MCF 10A (cell line): ENCODE measurements around the gene C2orf80. TPM values are rescaled to one million over a fixed set of nuclear protein-coding genes. Genes with fewer than 3 reads are reported as not detected.

ENCODE experiments used
- BruUV-seq: library from RNA; stranded (reverse); fragments of 400-500 nt; replicated peaks from 2 replicates; lab custom pipeline; 2021; lab: Mats Ljungman, UMichigan
- CTCF ChIA-PET: fragments of 300-600 bp; sonication (Branson Sonifier 250); formaldehyde crosslinking; extraction: SDS; loops from one replicate; lab custom pipeline; 2021; ENCODE audit warnings: antibody characterized with exemption, inconsistent platforms; lab: Yijun Ruan, JAX
- POLR2A ChIA-PET: fragments of 300-600, 350-650 bp; sonication (Branson Sonifier 250); formaldehyde crosslinking; extraction: SDS; loops from one replicate; lab custom pipeline; 2020; ENCODE audit warnings: antibody characterized with exemption, inconsistent platforms; lab: Yijun Ruan, JAX
- DNase-seq: peaks from one replicate; pipeline ENCODE4 v3.0.0-alpha.2; 2018; ENCODE audit not compliant: unreplicated experiment
- H3K27ac Mint-ChIP-seq: one replicate; pipeline ENCODE4 v1.8.0; 2022; ENCODE audit warnings: mild to moderate bottlenecking, low read depth, mixed read lengths; ENCODE audit not compliant: unreplicated experiment
- H3K27me3 Mint-ChIP-seq: one replicate; pipeline ENCODE4 v1.8.0; 2022; ENCODE audit warnings: mixed read lengths; ENCODE audit not compliant: insufficient read depth, unreplicated experiment
- H3K36me3 Mint-ChIP-seq: one replicate; pipeline ENCODE4 v1.8.0; 2022; ENCODE audit warnings: mild to moderate bottlenecking, moderate library complexity, mixed read lengths; ENCODE audit not compliant: insufficient read depth, unreplicated experiment
- H3K4me1 Mint-ChIP-seq: one replicate; pipeline ENCODE4 v1.8.0; 2022; ENCODE audit warnings: mixed read lengths; ENCODE audit not compliant: insufficient read depth, unreplicated experiment
- H3K4me3 Mint-ChIP-seq: one replicate; pipeline ENCODE4 v1.8.0; 2022; ENCODE audit warnings: mild to moderate bottlenecking, moderate library complexity, mixed read lengths; ENCODE audit not compliant: unreplicated experiment
- H3K9me3 Mint-ChIP-seq: one replicate; pipeline ENCODE4 v1.8.0; 2022; ENCODE audit warnings: mixed read lengths; ENCODE audit not compliant: unreplicated experiment
- CTCF ChIP-seq: fragments of 200-600 bp; IDR thresholded peaks from one replicate; pipeline ENCODE4 v1.8.0; 2022; ENCODE audit warnings: antibody characterized with exemption, mild to moderate bottlenecking; ENCODE audit not compliant: unreplicated experiment
- intact Hi-C: fragments of 100-400 bp; cut with micrococcal nuclease; formaldehyde crosslinking; loops from 2 replicates; pipeline ENCODE4 v1.14.1; 2022
- total RNA-seq: library from RNA; stranded (reverse); gene quantifications from 2 replicates; pipeline ENCODE4 v1.2.3, GENCODE V29; 2022

Gene C2orf80
- total RNA-seq, 1 experiment from 2014 or later, result not detected

- no peaks in the 10 kb centered on the region for H3K4me1 Mint-ChIP-seq
- intact Hi-C loops, result no loop called here
- H3K9me3 Mint-ChIP-seq, result no peaks in the 10 kb centered on the region
- no peak overlapping the region for H3K27ac Mint-ChIP-seq
- BruUV-seq, result no TSS peak
- peaks cover 8% of the 10 kb centered on the region for H3K27me3 Mint-ChIP-seq
- ChIA-PET POLR2A (no interaction called here), CTCF (interaction anchor here (3.1 kb wide), 1 partner anchor 11 kb away, joined by 25 read pairs; no protein-coding TSS in a partner anchor)
- no peak for TF ChIP-seq CTCF
- no peak overlapping the region for H3K4me3 Mint-ChIP-seq
- no peaks in the 10 kb centered on the region for H3K36me3 Mint-ChIP-seq
- no peak for DNase-seq
Observed at GRCh38 chr2:208186893-208187292, 2.9 kb downstream of the C2orf80 start.

- H3K4me1 Mint-ChIP-seq, result no peaks in the 10 kb centered on the region
- no peak for TF ChIP-seq CTCF
- DNase-seq, result no peak
- ChIA-PET CTCF (interaction anchor here (3.1 kb wide), 1 partner anchor 11 kb away, joined by 25 read pairs; no protein-coding TSS in a partner anchor), POLR2A (no interaction called here)
- no peak overlapping the region for H3K4me3 Mint-ChIP-seq
- BruUV-seq, result no TSS peak
- intact Hi-C loops, result no loop called here
- H3K9me3 Mint-ChIP-seq, result no peaks in the 10 kb centered on the region
- H3K27ac Mint-ChIP-seq, result no peak overlapping the region
- no peaks in the 10 kb centered on the region for H3K36me3 Mint-ChIP-seq
- peaks cover 8% of the 10 kb centered on the region for H3K27me3 Mint-ChIP-seq
Observed at GRCh38 chr2:208186465-208186864, 3.4 kb downstream of the C2orf80 start.

- DNase-seq, result no peak
- no peak overlapping the region for H3K27ac Mint-ChIP-seq
- ChIA-PET POLR2A (no interaction called here), CTCF (interaction anchor here (0.5 kb wide), 1 partner anchor 9 kb away, joined by 3 read pairs; no protein-coding TSS in a partner anchor)
- H3K27me3 Mint-ChIP-seq, result peaks cover 8% of the 10 kb centered on the region
- H3K9me3 Mint-ChIP-seq, result no peaks in the 10 kb centered on the region
- intact Hi-C loops, result no loop called here
- TF ChIP-seq CTCF, result no peak
- no peaks in the 10 kb centered on the region for H3K4me1 Mint-ChIP-seq
- no TSS peak for BruUV-seq
- no peaks in the 10 kb centered on the region for H3K36me3 Mint-ChIP-seq
- H3K4me3 Mint-ChIP-seq, result no peak overlapping the region
Observed at GRCh38 chr2:208183972-208184705, 5.7 kb downstream of the C2orf80 start.

DNA sequence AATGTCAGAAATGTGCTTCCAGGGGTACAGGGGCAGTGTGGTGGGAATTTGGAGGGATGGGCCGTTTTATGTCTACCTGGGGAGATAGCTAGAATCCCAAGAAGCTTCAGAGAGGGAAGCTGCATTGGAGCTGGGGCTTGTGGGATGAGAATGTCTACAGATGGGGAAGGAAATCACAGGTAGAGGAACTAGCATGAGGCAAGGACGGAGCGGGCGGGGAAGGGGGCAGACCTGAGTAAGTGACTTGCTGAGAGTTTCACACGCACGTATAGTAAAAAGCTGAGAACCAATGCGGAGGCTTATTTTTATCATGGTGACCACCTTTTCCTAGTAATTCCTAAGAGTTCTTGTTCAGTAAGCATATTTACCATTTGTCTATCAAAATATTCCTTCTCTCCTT, 6.3 kb downstream of the C2orf80 start:
- Mint-ChIP-seq H3K27me3 (peaks cover 8% of the 10 kb centered on the region), H3K27ac (no peak overlapping the region), H3K36me3 (no peaks in the 10 kb centered on the region), H3K9me3 (no peaks in the 10 kb centered on the region), H3K4me1 (no peaks in the 10 kb centered on the region), H3K4me3 (no peak overlapping the region)
- no peak for DNase-seq
- no TSS peak for BruUV-seq
- CTCF ChIA-PET, result no interaction called here
- no peak for TF ChIP-seq CTCF
- intact Hi-C loops, result no loop called here
- POLR2A ChIA-PET, result no interaction called here
